Measurements from ENCODE around the gene PTGES3L.
"Not testable (repeated sequence)": the region's sequence is repeated elsewhere in the genome, so short reads cannot be mapped to it uniquely, and the experiment has no call there.

Gene PTGES3L

GRCh38 chr17:43014649-43015542, 35.0 kb upstream of the PTGES3L start:
- in situ Hi-C loops (cut with MboI; ENCODE audit: low sequenced_read_pairs) = no loop called here

- in situ Hi-C loops (cut with MboI; ENCODE audit: low sequenced_read_pairs) = no loop called here
These were observed 34.3 kb upstream of the PTGES3L start for GRCh38 chr17:43014020-43014648.

- in situ Hi-C loops (cut with MboI; ENCODE audit: low sequenced_read_pairs) = no loop called here
These were observed 33.4 kb upstream of the PTGES3L start for GRCh38 chr17:43013296-43013695.

GRCh38 chr17:43011728-43012472, 32.0 kb upstream of the PTGES3L start:
- in situ Hi-C loops (cut with MboI; ENCODE audit: low sequenced_read_pairs) = no loop called here

GRCh38 chr17:43010667-43011308, 30.9 kb upstream of the PTGES3L start:
- in situ Hi-C loops (cut with MboI; ENCODE audit: low sequenced_read_pairs) = no loop called here

GRCh38 chr17:43006639-43007551, 27.0 kb upstream of the PTGES3L start, which contains the start of gene IFI35:
TSS of gene IFI35 (plus strand) at chr17:43006784. CDS start at chr17:43006948, 164 bp downstream.
- in situ Hi-C loops (cut with MboI; ENCODE audit: low sequenced_read_pairs) = no loop called here

GRCh38 chr17:43003542-43004172, 23.8 kb upstream of the PTGES3L start:
- in situ Hi-C loops (cut with MboI; ENCODE audit: low sequenced_read_pairs) = no loop called here

- in situ Hi-C loops (cut with MboI; ENCODE audit: low sequenced_read_pairs) = not testable (repeated sequence)
These were observed 21.0 kb upstream of the PTGES3L start for GRCh38 chr17:43000894-43001293.

GRCh38 chr17:42999003-42999525, 19.2 kb upstream of the PTGES3L start:
- in situ Hi-C loops (cut with MboI; ENCODE audit: low sequenced_read_pairs) = no loop called here

GRCh38 chr17:42997984-42998938, 18.4 kb upstream of the PTGES3L start, which contains the start of gene RPL27:
TSS of gene RPL27 (plus strand) at chr17:42998419. CDS start at chr17:42998751, 332 bp downstream.
- in situ Hi-C loops (cut with MboI; ENCODE audit: low sequenced_read_pairs) = no loop called here

GRCh38 chr17:42997390-42997983, 17.6 kb upstream of the PTGES3L start:
- in situ Hi-C loops (cut with MboI; ENCODE audit: low sequenced_read_pairs) = no loop called here

- in situ Hi-C loops (cut with MboI; ENCODE audit: low sequenced_read_pairs) = not testable (repeated sequence)
These were observed 14.0 kb upstream of the PTGES3L start for GRCh38 chr17:42993913-42994312.

GRCh38 chr17:42992872-42993271, 13.0 kb upstream of the PTGES3L start:
- in situ Hi-C loops (cut with MboI; ENCODE audit: low sequenced_read_pairs) = no loop called here

- in situ Hi-C loops (cut with MboI; ENCODE audit: low sequenced_read_pairs) = no loop called here
These were observed 11.6 kb upstream of the PTGES3L start for GRCh38 chr17:42991471-42991870.

GRCh38 chr17:42989726-42990652, 10.1 kb upstream of the PTGES3L start:
- in situ Hi-C loops (cut with MboI; ENCODE audit: low sequenced_read_pairs) = no loop called here

GRCh38 chr17:42989141-42989540, 9.3 kb upstream of the PTGES3L start:
- in situ Hi-C loops (cut with MboI; ENCODE audit: low sequenced_read_pairs) = no loop called here
